Mucosa of descending colon (tissue), 3 donors: Measurements from ENCODE around the gene HS3ST5. TPM values are rescaled to one million over a fixed set of nuclear protein-coding genes. Genes with fewer than 3 reads are reported as not detected.

ENCODE experiments used
- ATAC-seq: fragments of 200-7000 bp; cut with Tn5 transposase; one replicate; pipeline ENCODE4 v1.9.1; 2020; ENCODE audit warnings: mild to moderate bottlenecking, moderate library complexity
- DNase-seq, 3 donors: peaks; one replicate each; pipeline ENCODE4 v3.0.0-alpha.2; 2020
- H3K36me3 ChIP-seq: fragments of 200-600 bp; one replicate; pipeline ENCODE4 v1.8.0; 2021; ENCODE audit warnings: low read depth, mild to moderate bottlenecking
- H3K4me1 ChIP-seq: fragments of 200-600 bp; one replicate; pipeline ENCODE4 v1.8.0; 2021; ENCODE audit warnings: low read depth, mild to moderate bottlenecking
- H3K4me3 ChIP-seq: fragments of 200-600 bp; one replicate; pipeline ENCODE4 v1.8.0; 2021; ENCODE audit warnings: mild to moderate bottlenecking
- H3K9me3 ChIP-seq: fragments of 200-600 bp; one replicate; pipeline ENCODE4 v1.8.0; 2021; ENCODE audit warnings: mild to moderate bottlenecking
- intact Hi-C, 2 donors: fragments of 100-400 bp; cut with DNase I in 1 of 2; cut with micrococcal nuclease in 1 of 2; formaldehyde crosslinking; loops; one replicate each; pipeline versions ENCODE4 v1.11.0 to v1.11.1; 2022; cut with DNase I, micrococcal nuclease
- total RNA-seq, 3 donors: library from RNA; stranded (reverse); fragmentation: NEBNext Ultra II Directional in 2 of 3; extraction: Animal tissue kit (Norgen Biotek cat#: 25700) in 2 of 3; gene quantifications; one replicate each; pipeline versions ENCODE4 v1.2.1 to v1.2.4, GENCODE V29; 2021 to 2023
- TF ChIP-seq, protein P1 (sequence below): fragments of 200-600 bp; IDR thresholded peaks from one replicate; pipeline ENCODE4 v1.8.0; 2022; ENCODE audit warnings: antibody characterized with exemption, mild to moderate bottlenecking
- donor health status: DM: no; HTN: no; CAD: no; lungs with moderate emphysema.
- donor health status: DM: no; HTN: no; CAD: no.
- donor health status: DM: no; HTN: yes; CAD: no.

The HS3ST5 gene
- total RNA-seq, 3 donors from 2014 or later: 0.12 to 1.0 TPM; not detected in 1

GRCh38 chr6:114260810-114261209 is 82.0 kb downstream of the HS3ST5 start:
- intact Hi-C loops: no loop called here
- ATAC-seq (no peak), DNase-seq (no peak)
- no peaks in the 10 kb centered on the region for H3K36me3 ChIP-seq
- H3K9me3 ChIP-seq: no peaks in the 10 kb centered on the region
- H3K4me3 ChIP-seq: no peak overlapping the region
- no peaks in the 10 kb centered on the region for H3K4me1 ChIP-seq
- TF ChIP-seq, protein P1, sequence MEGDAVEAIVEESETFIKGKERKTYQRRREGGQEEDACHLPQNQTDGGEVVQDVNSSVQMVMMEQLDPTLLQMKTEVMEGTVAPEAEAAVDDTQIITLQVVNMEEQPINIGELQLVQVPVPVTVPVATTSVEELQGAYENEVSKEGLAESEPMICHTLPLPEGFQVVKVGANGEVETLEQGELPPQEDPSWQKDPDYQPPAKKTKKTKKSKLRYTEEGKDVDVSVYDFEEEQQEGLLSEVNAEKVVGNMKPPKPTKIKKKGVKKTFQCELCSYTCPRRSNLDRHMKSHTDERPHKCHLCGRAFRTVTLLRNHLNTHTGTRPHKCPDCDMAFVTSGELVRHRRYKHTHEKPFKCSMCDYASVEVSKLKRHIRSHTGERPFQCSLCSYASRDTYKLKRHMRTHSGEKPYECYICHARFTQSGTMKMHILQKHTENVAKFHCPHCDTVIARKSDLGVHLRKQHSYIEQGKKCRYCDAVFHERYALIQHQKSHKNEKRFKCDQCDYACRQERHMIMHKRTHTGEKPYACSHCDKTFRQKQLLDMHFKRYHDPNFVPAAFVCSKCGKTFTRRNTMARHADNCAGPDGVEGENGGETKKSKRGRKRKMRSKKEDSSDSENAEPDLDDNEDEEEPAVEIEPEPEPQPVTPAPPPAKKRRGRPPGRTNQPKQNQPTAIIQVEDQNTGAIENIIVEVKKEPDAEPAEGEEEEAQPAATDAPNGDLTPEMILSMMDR: no peak

DNA sequence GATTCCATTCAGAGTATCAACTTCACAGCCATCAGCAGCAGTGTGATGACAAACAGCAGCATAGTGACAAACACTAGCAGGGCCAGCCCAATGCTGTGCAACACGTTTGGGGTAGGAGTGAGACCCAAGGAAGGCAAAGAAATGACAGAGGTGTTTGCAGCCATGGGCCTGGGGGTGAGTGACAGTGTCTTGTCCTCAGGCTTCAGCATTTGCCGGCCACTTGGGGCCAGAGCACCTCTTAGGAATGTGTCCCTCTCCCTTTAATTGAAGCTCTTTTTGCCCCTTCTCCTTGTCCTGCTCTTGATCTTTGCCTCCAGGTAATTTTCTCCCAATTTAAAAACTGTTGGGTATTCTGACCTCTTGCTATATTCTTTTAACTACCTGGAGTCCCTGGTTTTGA is 84.4 kb downstream of the HS3ST5 start:
- intact Hi-C loops: no loop called here
- no peaks in the 10 kb centered on the region for H3K9me3 ChIP-seq
- H3K4me3 ChIP-seq: no peak overlapping the region
- ATAC-seq: no peak
- H3K36me3 ChIP-seq: no peaks in the 10 kb centered on the region
- TF ChIP-seq, protein P1: no peak
- no peak for DNase-seq
- no peaks in the 10 kb centered on the region for H3K4me1 ChIP-seq

GRCh38 chr6:114253431-114253830 is 89.4 kb downstream of the HS3ST5 start:
- intact Hi-C loops: no loop called here
- no peaks in the 10 kb centered on the region for H3K4me1 ChIP-seq
- TF ChIP-seq, protein P1: no peak
- no peak for DNase-seq
- no peak overlapping the region for H3K4me3 ChIP-seq
- no peak for ATAC-seq
- no peaks in the 10 kb centered on the region for H3K9me3 ChIP-seq
- H3K36me3 ChIP-seq: no peaks in the 10 kb centered on the region

GRCh38 chr6:114249522-114249921 is 93.3 kb downstream of the HS3ST5 start:
- no peak overlapping the region for H3K4me3 ChIP-seq
- intact Hi-C loops: no loop called here
- DNase-seq (no peak), ATAC-seq (no peak)
- TF ChIP-seq, protein P1: no peak
- no peaks in the 10 kb centered on the region for H3K36me3 ChIP-seq
- H3K9me3 ChIP-seq: no peaks in the 10 kb centered on the region
- no peaks in the 10 kb centered on the region for H3K4me1 ChIP-seq

GRCh38 chr6:114247101-114247500 is 95.7 kb downstream of the HS3ST5 start:
- ATAC-seq: no peak
- TF ChIP-seq, protein P1: no peak
- intact Hi-C loops: no loop called here
- no peak for DNase-seq
- H3K9me3 ChIP-seq: no peaks in the 10 kb centered on the region
- H3K4me3 ChIP-seq: no peak overlapping the region
- no peaks in the 10 kb centered on the region for H3K4me1 ChIP-seq
- no peaks in the 10 kb centered on the region for H3K36me3 ChIP-seq

DNA sequence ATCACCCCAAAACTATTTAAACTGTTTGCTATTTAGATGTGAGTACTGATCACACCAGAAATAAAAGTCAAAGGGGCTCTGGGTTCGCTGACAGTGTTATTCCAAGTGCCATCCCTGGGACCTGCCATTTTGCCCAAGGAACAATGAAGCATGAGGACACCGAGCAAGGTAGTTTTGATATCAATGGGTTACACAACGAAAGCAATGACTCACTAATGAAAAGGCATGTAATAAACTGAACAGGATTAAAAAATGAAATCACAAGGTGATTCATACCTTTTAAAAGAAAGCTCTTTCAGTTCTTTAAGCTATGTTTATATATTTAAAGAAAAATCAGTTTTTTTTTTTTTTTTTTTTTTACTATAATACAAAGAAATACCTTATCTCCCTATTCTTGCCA is 102.0 kb downstream of the HS3ST5 start:
- DNase-seq (no peak), ATAC-seq (no peak)
- TF ChIP-seq, protein P1: no peak
- H3K4me1 ChIP-seq: no peaks in the 10 kb centered on the region
- no peaks in the 10 kb centered on the region for H3K9me3 ChIP-seq
- no peaks in the 10 kb centered on the region for H3K36me3 ChIP-seq
- H3K4me3 ChIP-seq: no peak overlapping the region
- intact Hi-C loops: no loop called here
